Transverse colon (tissue), 4 donors: ENCODE results near the gene RELN. TPM values are rescaled to one million over a fixed set of nuclear protein-coding genes. Genes with fewer than 3 reads are reported as not detected.

Source experiments
- DNase-seq: peaks from one replicate; pipeline ENCODE4 v3.0.0-alpha.2; 2019
- H3K27ac ChIP-seq, 4 donors: fragments of 200-600 bp; sonication (generic); 2 replicates each; pipeline ENCODE4 v1.5.1; 2016 to 2018; ENCODE audit warnings: inconsistent platforms in 4 of 4
- H3K27me3 ChIP-seq: fragments of 200-600 bp; sonication (generic); 2 replicates; pipeline ENCODE4 v1.5.1; 2017; ENCODE audit warnings: inconsistent platforms
- H3K36me3 ChIP-seq, 4 donors: fragments of 200-600 bp; sonication (generic); 2 replicates each; pipeline ENCODE4 v1.5.1; 2017 to 2019; ENCODE audit warnings: inconsistent platforms in 4 of 4
- H3K4me1 ChIP-seq, 4 donors: fragments of 200-600 bp; sonication (generic); 2 replicates each; pipeline ENCODE4 v1.5.1; 2017 to 2020; ENCODE audit warnings: inconsistent platforms in 4 of 4
- H3K4me3 ChIP-seq, 4 donors: fragments of 200-600 bp; sonication (generic); 1 replicate in 1 of 4; 2 replicates in 3 of 4; pipeline versions ENCODE4 v1.5.1 to v1.6.1; 2017 to 2019; ENCODE audit warnings: inconsistent platforms in 4 of 4
- H3K9me3 ChIP-seq, 2 donors: fragments of 200-600 bp; sonication (generic); 2 replicates each; pipeline ENCODE4 v1.5.1; 2017 to 2019; ENCODE audit warnings: inconsistent platforms in 2 of 2
- CTCF ChIP-seq, 5 experiments: fragments of 200-600 bp in 3 of 5; fragments of 450-650 bp in 2 of 5; sonication (generic) in 3 of 5; IDR thresholded peaks; 1 replicate in 2 of 5; 2 replicates in 3 of 5; pipeline ENCODE4 v1.5.1; 2016 to 2017; ENCODE audit warnings: antibody characterized with exemption in 5 of 5, inconsistent platforms in 3 of 5, mild to moderate bottlenecking in 2 of 5, moderate library complexity in 1 of 5
- EP300 ChIP-seq: sonication (generic); formaldehyde crosslinking; IDR thresholded peaks from one replicate; pipeline ENCODE4 v1.6.1; 2017; ENCODE audit warnings: antibody characterized with exemption, low read depth
- POLR2A ChIP-seq: fragments of 450-650 bp; IDR thresholded peaks from one replicate; pipeline ENCODE4 v1.6.1; 2016; ENCODE audit warnings: antibody characterized with exemption, mild to moderate bottlenecking, moderate library complexity
- POLR2AphosphoS5 ChIP-seq, 3 donors: sonication (generic); formaldehyde crosslinking; IDR thresholded peaks; one replicate each; pipeline ENCODE4 v1.6.1; 2016; ENCODE audit warnings: antibody characterized with exemption in 3 of 3
- WGBS, 2 donors: methylation state at CpG; one replicate each; pipeline ENCODE4 v1.1.5; 2018; ENCODE audit warnings: low coverage in 1 of 2; 5-methylcytosine and 5-hydroxymethylcytosine counted together
- in situ Hi-C, 4 donors: fragments of 200-750 bp; cut with MboI; loops; one replicate each; pipeline versions ENCODE4 v1.15.0 to v1.15.1; 2017; ENCODE audit warnings: low sequenced_read_pairs in 3 of 4, low pct_ligation_motif_present in 1 of 4, low pct_unique_long_range_greater_than_20kb in 1 of 4
- intact Hi-C: fragments of 100-400 bp; cut with DNase I; formaldehyde crosslinking; loops from one replicate; pipeline ENCODE4 v1.15.1; 2023; ENCODE audit warnings: low total_unique reads
- total RNA-seq, 4 donors: library from RNA; depleted of rRNA; stranded (reverse); fragments of >200 nt; gene quantifications; one replicate each; pipeline ENCODE4 v1.1.0, GENCODE V29; 2016

The RELN gene
- total RNA-seq, 4 donors from 2014 or later, result 1.00 to 2.7 (median 1.5) TPM; not detected in 1

GRCh38 chr7:103762877-103763276 lies 226.6 kb downstream of the RELN start:
- Histone ChIP-seq H3K4me1 (no peaks in the 10 kb centered on the region), H3K36me3 (no peaks in the 10 kb centered on the region), H3K4me3 (no peak overlapping the region), H3K9me3 (no peaks in the 10 kb centered on the region), H3K27ac (no peak overlapping the region), H3K27me3 (no peaks in the 10 kb centered on the region)
- intact Hi-C loops (no loop called here), in situ Hi-C loops (no loop called here)
- no peak for DNase-seq
- TF ChIP-seq EP300 (no peak), POLR2AphosphoS5 (IDR thresholded peaks at IDR 0.05) (no peak), CTCF (IDR thresholded peaks at IDR 0.05) (no peak), POLR2A (no peak)
- 20 to 33% methylated on average over 1 of the region's 1 CpG for WGBS, 2 donors

- no peak overlapping the region for H3K27ac ChIP-seq
- intact Hi-C loops, result no loop called here
- no peaks in the 10 kb centered on the region for H3K27me3 ChIP-seq
- no peak for TF ChIP-seq EP300
- no peak for TF ChIP-seq POLR2AphosphoS5 (IDR thresholded peaks at IDR 0.05)
- TF ChIP-seq POLR2A, result no peak
- no peak for TF ChIP-seq CTCF (IDR thresholded peaks at IDR 0.05)
- 42 to 57% methylated on average over 3 of the region's 3 CpGs for WGBS, 2 donors
- no peak for DNase-seq
- H3K4me1 ChIP-seq, result no peaks in the 10 kb centered on the region
- in situ Hi-C loops, result no loop called here
- no peak overlapping the region for H3K4me3 ChIP-seq
- no peaks in the 10 kb centered on the region for H3K9me3 ChIP-seq
- no peaks in the 10 kb centered on the region for H3K36me3 ChIP-seq
Measured at GRCh38 chr7:103762065-103762760, 227.2 kb downstream of the RELN start.

- no peak for TF ChIP-seq POLR2AphosphoS5 (IDR thresholded peaks at IDR 0.05)
- TF ChIP-seq CTCF (IDR thresholded peaks at IDR 0.05), result no peak
- no peak for TF ChIP-seq POLR2A
- TF ChIP-seq EP300, result no peak
- Histone ChIP-seq H3K4me3 (no peak overlapping the region), H3K27me3 (no peaks in the 10 kb centered on the region), H3K27ac (no peak overlapping the region), H3K9me3 (no peaks in the 10 kb centered on the region), H3K4me1 (no peaks in the 10 kb centered on the region), H3K36me3 (no peaks in the 10 kb centered on the region)
- 46% methylated on average over 2 of the region's 2 CpGs; no CpG with 5 or more reads in 1 of the 2 donors for WGBS, 2 donors
- in situ Hi-C loops, result no loop called here
- DNase-seq, result no peak
- intact Hi-C loops, result no loop called here
Measured at GRCh38 chr7:103752995-103753394, 236.5 kb downstream of the RELN start.

- WGBS, 2 donors, result 66 to 82% methylated on average over 3 to 8 of the region's 8 CpGs
- DNase-seq, result no peak
- intact Hi-C loops (no loop called here), in situ Hi-C loops (no loop called here)
- no peak overlapping the region for H3K27ac ChIP-seq
- H3K9me3 ChIP-seq, result no peaks in the 10 kb centered on the region
- no peak overlapping the region for H3K4me3 ChIP-seq
- H3K4me1 ChIP-seq, result no peaks in the 10 kb centered on the region
- no peaks in the 10 kb centered on the region for H3K27me3 ChIP-seq
- no peaks in the 10 kb centered on the region for H3K36me3 ChIP-seq
- TF ChIP-seq POLR2AphosphoS5 (IDR thresholded peaks at IDR 0.05) (no peak), CTCF (IDR thresholded peaks at IDR 0.05) (no peak), POLR2A (no peak), EP300 (no peak)
Measured at GRCh38 chr7:103751311-103751880, 238.1 kb downstream of the RELN start.
